H9 (cell line): ENCODE measurements around the gene GPATCH2. TPM values are rescaled to one million over a fixed set of nuclear protein-coding genes. Genes with fewer than 3 reads are reported as not detected.

Experiments used
- DNase-seq: peaks from one replicate; pipeline ENCODE4 v3.0.0-alpha.2; 2017
- H2AFZ ChIP-seq: one replicate; pipeline ENCODE4 v1.6.1; 2013; ENCODE audit warnings: mild to moderate bottlenecking, low read length, control low read depth, moderate library complexity
- H2AK5ac ChIP-seq: 2 replicates; pipeline ENCODE4 v1.6.1; 2013; ENCODE audit warnings: low read length, control low read depth, mixed read lengths; ENCODE audit not compliant: insufficient read length
- H2BK120ac ChIP-seq: one replicate; pipeline ENCODE4 v1.6.1; 2013; ENCODE audit warnings: low read depth, mild to moderate bottlenecking, low read length, control low read depth, inconsistent platforms; ENCODE audit not compliant: poor library complexity, severe bottlenecking
- H2BK12ac ChIP-seq: 2 replicates; pipeline ENCODE4 v1.6.1; 2013; ENCODE audit warnings: low read length, control low read depth, mixed read lengths, low read depth; ENCODE audit not compliant: insufficient read length
- H2BK15ac ChIP-seq: 2 replicates; pipeline ENCODE4 v1.6.1; 2013; ENCODE audit warnings: low read depth, low read length, control low read depth
- H2BK20ac ChIP-seq: one replicate; pipeline ENCODE4 v1.6.1; 2013; ENCODE audit warnings: low read depth, mild to moderate bottlenecking, low read length, control low read depth, inconsistent platforms; ENCODE audit not compliant: poor library complexity, severe bottlenecking
- H2BK5ac ChIP-seq: 2 replicates; pipeline ENCODE4 v1.6.1; 2013; ENCODE audit warnings: low read length, control low read depth, mixed read lengths; ENCODE audit not compliant: insufficient read length
- H3K14ac ChIP-seq: 2 replicates; pipeline ENCODE4 v1.6.1; 2013; ENCODE audit warnings: low read length, control low read depth; ENCODE audit not compliant: insufficient read depth
- H3K18ac ChIP-seq: 2 replicates; pipeline ENCODE4 v1.6.1; 2013; ENCODE audit warnings: low read depth, mild to moderate bottlenecking, mixed read lengths, low read length, control low read depth; ENCODE audit not compliant: insufficient read length
- H3K23ac ChIP-seq: 2 replicates; pipeline ENCODE4 v1.6.1; 2013; ENCODE audit warnings: low read length, control low read depth, mixed read lengths, low read depth; ENCODE audit not compliant: insufficient read length
- H3K23me2 ChIP-seq: 2 replicates; pipeline ENCODE4 v1.6.1; 2013; ENCODE audit warnings: low read depth, mild to moderate bottlenecking, mixed read lengths, low read length, control low read depth; ENCODE audit not compliant: insufficient read length, poor library complexity, severe bottlenecking
- H3K27ac ChIP-seq: 2 replicates; pipeline ENCODE4 v1.5.1; 2013; ENCODE audit warnings: low read length, control low read depth, mixed read lengths, low read depth; ENCODE audit not compliant: insufficient read length
- H3K27me3 ChIP-seq: 2 replicates; pipeline ENCODE4 v1.6.1; 2013; ENCODE audit warnings: low read length, control low read depth, inconsistent platforms; ENCODE audit not compliant: insufficient read depth
- H3K4ac ChIP-seq: 2 replicates; pipeline ENCODE4 v1.6.1; 2013; ENCODE audit warnings: low read depth, mild to moderate bottlenecking, control low read depth, inconsistent platforms, low read length, moderate library complexity
- H3K4me1 ChIP-seq: 2 replicates; pipeline ENCODE4 v1.6.1; 2013; ENCODE audit warnings: low read length, control low read depth, inconsistent platforms; ENCODE audit not compliant: insufficient read depth
- H3K4me2 ChIP-seq: 2 replicates; pipeline ENCODE4 v1.6.1; 2013; ENCODE audit warnings: low read length, control low read depth, mixed read lengths; ENCODE audit not compliant: insufficient read length, insufficient read depth
- H3K56ac ChIP-seq: 2 replicates; pipeline ENCODE4 v1.6.1; 2013; ENCODE audit warnings: low read depth, mild to moderate bottlenecking, mixed read lengths, low read length, control low read depth; ENCODE audit not compliant: insufficient read length
- H3K79me1 ChIP-seq: 2 replicates; pipeline ENCODE4 v1.6.1; 2013; ENCODE audit warnings: low read depth, mild to moderate bottlenecking, moderate library complexity, low read length, control low read depth, inconsistent platforms; ENCODE audit not compliant: insufficient read depth, poor library complexity, severe bottlenecking
- H3K79me2 ChIP-seq: 2 replicates; pipeline ENCODE4 v1.6.1; 2013; ENCODE audit warnings: low read length, control low read depth, inconsistent platforms; ENCODE audit not compliant: insufficient read depth
- H3K9ac ChIP-seq: 2 replicates; pipeline ENCODE4 v1.6.1; 2013; ENCODE audit warnings: low read length, control low read depth, mixed read lengths; ENCODE audit not compliant: insufficient read length; ENCODE audit errors: extremely low read depth
- H3K9me3 ChIP-seq: one replicate; pipeline ENCODE4 v1.6.1; 2013; ENCODE audit warnings: low read depth, low read length, inconsistent platforms; ENCODE audit not compliant: control insufficient read depth
- H3T11ph ChIP-seq: one replicate; pipeline ENCODE4 v1.6.1; 2013; ENCODE audit warnings: mild to moderate bottlenecking, low read length, control low read depth, inconsistent platforms
- H4K20me1 ChIP-seq: one replicate; pipeline ENCODE4 v1.6.1; 2013; ENCODE audit not compliant: control insufficient read depth, insufficient read length, insufficient read depth
- H4K5ac ChIP-seq: 2 replicates; pipeline ENCODE4 v1.6.1; 2013; ENCODE audit warnings: low read depth, mild to moderate bottlenecking, mixed read lengths, low read length, control low read depth; ENCODE audit not compliant: insufficient read length
- H4K8ac ChIP-seq: replicated peaks from 2 replicates; pipeline ENCODE4 v1.6.1; 2013; ENCODE audit warnings: low read length, control low read depth, mixed read lengths, low read depth; ENCODE audit not compliant: insufficient read length
- H4K91ac ChIP-seq: 2 replicates; pipeline ENCODE4 v1.6.1; 2013; ENCODE audit warnings: low read depth, mild to moderate bottlenecking, moderate library complexity, mixed read lengths, low read length, control low read depth; ENCODE audit not compliant: insufficient read length
- H3K27ac Mint-ChIP-seq, 3 experiments: 2 replicates in 2 of 3; 3 replicates in 1 of 3; pipeline ENCODE4 v1.8.0; 2020 to 2021; ENCODE audit warnings: mixed read lengths in 3 of 3, mild to moderate bottlenecking in 1 of 3, moderate library complexity in 1 of 3
- H3K27me3 Mint-ChIP-seq: 2 replicates; pipeline ENCODE4 v1.8.0; 2021; ENCODE audit warnings: low read depth, mild to moderate bottlenecking, moderate library complexity, mixed read lengths
- H3K36me3 Mint-ChIP-seq, 3 experiments: 2 replicates in 2 of 3; 3 replicates in 1 of 3; pipeline ENCODE4 v1.8.0; 2020 to 2021; ENCODE audit warnings: low read depth in 3 of 3, mixed read lengths in 3 of 3; ENCODE audit not compliant: insufficient read depth in 1 of 3
- H3K4me1 Mint-ChIP-seq, 2 experiments: 2 replicates each; pipeline ENCODE4 v1.8.0; 2020; ENCODE audit warnings: mixed read lengths in 2 of 2
- H3K4me3 Mint-ChIP-seq, 2 experiments: 2 replicates in 1 of 2; 3 replicates in 1 of 2; pipeline ENCODE4 v1.8.0; 2020 to 2021; ENCODE audit warnings: mild to moderate bottlenecking in 2 of 2, mixed read lengths in 2 of 2, moderate library complexity in 1 of 2
- H3K9me3 Mint-ChIP-seq, 2 experiments: 2 replicates in 1 of 2; 3 replicates in 1 of 2; pipeline ENCODE4 v1.8.0; 2020; ENCODE audit warnings: mild to moderate bottlenecking in 2 of 2, mixed read lengths in 2 of 2, moderate library complexity in 1 of 2
- WGBS: extraction: QIAGEN DNeasy Blood & Tissue Kit; methylation state at CpG from one replicate; pipeline ENCODE4 v1.1.7; 2013; ENCODE audit warnings: missing lambda C conversion rate, low lambda C conversion rate, mixed read lengths; ENCODE audit not compliant: insufficient read length; ENCODE audit errors: extremely low coverage; 5-methylcytosine and 5-hydroxymethylcytosine counted together
- total RNA-seq: library from RNA; stranded (reverse); gene quantifications from 2 replicates; pipeline ENCODE4 v1.2.1, GENCODE V29; 2021
- TF ChIP-seq, protein P1 (sequence below): fragments of 200-600 bp; sonication (generic); conservative IDR thresholded peaks from 3 replicates; pipeline ENCODE4 v1.8.0; 2021; ENCODE audit warnings: antibody characterized with exemption, mild to moderate bottlenecking

GPATCH2 gene
- total RNA-seq, 1 experiment from 2014 or later, result 14.3 TPM

DNA sequence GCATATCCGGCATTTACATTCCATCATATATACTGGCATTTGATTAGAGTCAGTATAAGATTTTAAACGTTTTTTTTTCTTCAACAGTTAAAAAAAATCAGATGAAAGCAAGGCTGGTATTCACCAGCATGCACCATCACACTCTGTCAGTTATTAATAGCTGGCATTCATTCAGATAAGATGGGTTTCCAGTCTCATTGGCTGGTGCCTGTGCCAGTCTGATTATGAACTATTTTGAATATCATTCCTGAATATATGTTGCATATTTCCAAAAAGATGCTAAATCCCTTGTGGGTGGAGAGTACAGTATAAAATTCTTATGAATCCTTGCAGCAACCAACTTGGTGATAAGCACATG lies 211.7 kb downstream of the GPATCH2 start:
- Histone ChIP-seq H3K9ac (no peak overlapping the region), H4K91ac (no peak overlapping the region), H3K18ac (no peak overlapping the region), H4K5ac (no peak overlapping the region), H3K23ac (no peak overlapping the region), H2BK15ac (no peak overlapping the region), H3K4ac (no peak overlapping the region), H2BK120ac (no peak overlapping the region), H2AK5ac (no peak overlapping the region), H3K14ac (no peak overlapping the region), H3T11ph (no peak overlapping the region), H2BK20ac (no peak overlapping the region), H3K27me3 (no peaks in the 10 kb centered on the region), H3K27ac (no peak overlapping the region), H4K8ac (no peak overlapping the region), H3K79me1 (no peaks in the 10 kb centered on the region), H3K9me3 (no peaks in the 10 kb centered on the region), H2BK12ac (no peak overlapping the region), H3K4me1 (no peaks in the 10 kb centered on the region), H2AFZ (no peak overlapping the region), H3K4me2 (no peak overlapping the region), H3K79me2 (no peaks in the 10 kb centered on the region), H3K23me2 (no peaks in the 10 kb centered on the region), H3K56ac (no peak overlapping the region), H4K20me1 (no peaks in the 10 kb centered on the region), H2BK5ac (no peak overlapping the region)
- H3K4me1 Mint-ChIP-seq, result no peaks in the 10 kb centered on the region
- no peak overlapping the region for H3K27ac Mint-ChIP-seq
- no peak for DNase-seq
- no peaks in the 10 kb centered on the region; the same call in 1 of the 2 replicates for H3K27me3 Mint-ChIP-seq
- no peak overlapping the region for H3K4me3 Mint-ChIP-seq
- peaks cover 0 to 3% of the 10 kb centered on the region in 2 experiments; a peak in 1 of 5 replicates for H3K9me3 Mint-ChIP-seq
- no peaks in the 10 kb centered on the region for H3K36me3 Mint-ChIP-seq
- no CpG with 5 or more reads among the region's 2 CpGs for WGBS
- TF ChIP-seq, protein P1, sequence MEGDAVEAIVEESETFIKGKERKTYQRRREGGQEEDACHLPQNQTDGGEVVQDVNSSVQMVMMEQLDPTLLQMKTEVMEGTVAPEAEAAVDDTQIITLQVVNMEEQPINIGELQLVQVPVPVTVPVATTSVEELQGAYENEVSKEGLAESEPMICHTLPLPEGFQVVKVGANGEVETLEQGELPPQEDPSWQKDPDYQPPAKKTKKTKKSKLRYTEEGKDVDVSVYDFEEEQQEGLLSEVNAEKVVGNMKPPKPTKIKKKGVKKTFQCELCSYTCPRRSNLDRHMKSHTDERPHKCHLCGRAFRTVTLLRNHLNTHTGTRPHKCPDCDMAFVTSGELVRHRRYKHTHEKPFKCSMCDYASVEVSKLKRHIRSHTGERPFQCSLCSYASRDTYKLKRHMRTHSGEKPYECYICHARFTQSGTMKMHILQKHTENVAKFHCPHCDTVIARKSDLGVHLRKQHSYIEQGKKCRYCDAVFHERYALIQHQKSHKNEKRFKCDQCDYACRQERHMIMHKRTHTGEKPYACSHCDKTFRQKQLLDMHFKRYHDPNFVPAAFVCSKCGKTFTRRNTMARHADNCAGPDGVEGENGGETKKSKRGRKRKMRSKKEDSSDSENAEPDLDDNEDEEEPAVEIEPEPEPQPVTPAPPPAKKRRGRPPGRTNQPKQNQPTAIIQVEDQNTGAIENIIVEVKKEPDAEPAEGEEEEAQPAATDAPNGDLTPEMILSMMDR, result no peak
